CD14-positive monocyte (primary cell): Measurements from ENCODE around the gene TFG. TPM values are rescaled to one million over a fixed set of nuclear protein-coding genes. Genes with fewer than 3 reads are reported as not detected.

Experiments used
- DNase-seq, 3 donors: peaks; one replicate each; pipeline ENCODE4 v3.0.0-alpha.2; 2011 to 2022
- H2AFZ ChIP-seq: 2 replicates; pipeline ENCODE4 v1.6.0; 2012; ENCODE audit warnings: mild to moderate bottlenecking, low read depth, low read length, inconsistent platforms; ENCODE audit not compliant: insufficient read depth, poor library complexity, severe bottlenecking
- H3K27ac ChIP-seq, 2 donors: 1 replicate in 1 of 2; 2 replicates in 1 of 2; pipeline ENCODE4 v1.5.1; 2012 to 2013; ENCODE audit warnings: low read length in 2 of 2, control low read depth in 1 of 2, inconsistent platforms in 1 of 2, low read depth in 1 of 2, mild to moderate bottlenecking in 1 of 2
- H3K27me3 ChIP-seq, 2 donors: one replicate each; pipeline versions ENCODE4 v1.6.0 to v1.6.1; 2011 to 2013; ENCODE audit warnings: low read length in 2 of 2; ENCODE audit not compliant: control insufficient read depth in 2 of 2, insufficient read depth in 2 of 2
- H3K36me3 ChIP-seq, 2 donors: replicated peaks in 1 of 2; 1 replicate in 1 of 2; 2 replicates in 1 of 2; pipeline versions ENCODE4 v1.5.1 to v1.6.1; 2012 to 2013; ENCODE audit warnings: low read length in 2 of 2, control low read depth in 1 of 2, inconsistent platforms in 1 of 2, mild to moderate bottlenecking in 1 of 2; ENCODE audit not compliant: insufficient read depth in 2 of 2, control insufficient read depth in 1 of 2
- H3K4me1 ChIP-seq, 2 donors: 1 replicate in 1 of 2; 2 replicates in 1 of 2; pipeline versions ENCODE4 v1.5.1 to v1.6.1; 2012 to 2013; ENCODE audit warnings: low read length in 2 of 2, control low read depth in 1 of 2, inconsistent platforms in 1 of 2, mild to moderate bottlenecking in 1 of 2, moderate library complexity in 1 of 2; ENCODE audit not compliant: insufficient read depth in 2 of 2, control insufficient read depth in 1 of 2
- H3K4me2 ChIP-seq: replicated peaks from 2 replicates; pipeline ENCODE3; 2012; ENCODE audit warnings: low read length, moderate library complexity, mild to moderate bottlenecking; ENCODE audit not compliant: poor library complexity, severe bottlenecking; ENCODE audit errors: extremely low read depth
- H3K4me3 ChIP-seq, 3 experiments: fragments of 200-600 bp in 1 of 3; sonication (generic) in 1 of 3; replicated peaks in 1 of 3; 1 replicate in 2 of 3; 2 replicates in 1 of 3; pipeline ENCODE4 v1.5.1; 2011 to 2013; ENCODE audit warnings: low read length in 3 of 3, mild to moderate bottlenecking in 3 of 3, control low read depth in 2 of 3, low read depth in 2 of 3, inconsistent platforms in 1 of 3, moderate library complexity in 1 of 3
- H3K79me2 ChIP-seq: 2 replicates; pipeline ENCODE4 v1.6.0; 2012; ENCODE audit warnings: mild to moderate bottlenecking, control low read depth, inconsistent platforms, low read length, moderate library complexity; ENCODE audit not compliant: insufficient read depth
- H3K9ac ChIP-seq: 2 replicates; pipeline ENCODE4 v1.6.0; 2017; ENCODE audit warnings: low read length, mild to moderate bottlenecking; ENCODE audit not compliant: insufficient read depth, poor library complexity, severe bottlenecking
- H3K9me3 ChIP-seq, 2 donors: replicated peaks in 1 of 2; 1 replicate in 1 of 2; 2 replicates in 1 of 2; pipeline versions ENCODE4 v1.5.1 to v1.6.1; 2012 to 2013; ENCODE audit warnings: low read length in 2 of 2, control low read depth in 1 of 2; ENCODE audit not compliant: control insufficient read depth in 1 of 2, insufficient read depth in 1 of 2
- H4K20me1 ChIP-seq: 2 replicates; pipeline ENCODE4 v1.6.0; 2012; ENCODE audit warnings: mild to moderate bottlenecking, low read length, control low read depth, moderate library complexity; ENCODE audit not compliant: insufficient read depth
- H3K27ac Mint-ChIP-seq, 7 donors: one replicate each; pipeline ENCODE4 v1.8.0; 2020; ENCODE audit warnings: mild to moderate bottlenecking in 7 of 7, mixed read lengths in 7 of 7, moderate library complexity in 6 of 7, inconsistent platforms in 2 of 7
- H3K27me3 Mint-ChIP-seq, 3 donors: one replicate each; pipeline ENCODE4 v1.8.0; 2021 to 2022; ENCODE audit warnings: low read depth in 3 of 3, mild to moderate bottlenecking in 3 of 3, mixed read lengths in 3 of 3, moderate library complexity in 3 of 3, inconsistent platforms in 1 of 3
- H3K36me3 Mint-ChIP-seq, 2 donors: one replicate each; pipeline ENCODE4 v1.8.0; 2020; ENCODE audit warnings: mixed read lengths in 2 of 2, inconsistent platforms in 1 of 2, mild to moderate bottlenecking in 1 of 2
- H3K4me1 Mint-ChIP-seq: one replicate; pipeline ENCODE4 v1.8.0; 2020; ENCODE audit warnings: mild to moderate bottlenecking, mixed read lengths
- H3K4me3 Mint-ChIP-seq, 2 donors: one replicate each; pipeline ENCODE4 v1.8.0; 2020; ENCODE audit warnings: mild to moderate bottlenecking in 2 of 2, mixed read lengths in 2 of 2, moderate library complexity in 1 of 2
- H3K9me3 Mint-ChIP-seq, 7 donors: one replicate each; pipeline ENCODE4 v1.8.0; 2020 to 2022; ENCODE audit warnings: mixed read lengths in 7 of 7, mild to moderate bottlenecking in 6 of 7, moderate library complexity in 6 of 7, inconsistent platforms in 2 of 7
- WGBS: methylation state at CpG from one replicate; pipeline ENCODE4 v1.1.5; 2013; ENCODE audit warnings: missing lambda C conversion rate; ENCODE audit not compliant: insufficient coverage; 5-methylcytosine and 5-hydroxymethylcytosine counted together
- intact Hi-C, 2 donors: fragments of 100-400 bp; cut with micrococcal nuclease; formaldehyde crosslinking; loops; one replicate each; pipeline versions ENCODE4 v1.15.0 to v1.15.1; 2023
- polyA plus RNA-seq, 3 donors: library from polyadenylated mRNA; depleted of rRNA in 1 of 3; unstranded in 2 of 3; stranded (reverse) in 1 of 3; fragments of 300-500 nt in 2 of 3; fragments of >200 nt in 1 of 3; fragmentation: Illumina TruSeq in 2 of 3; gene quantifications; 1 replicate in 2 of 3; 2 replicates in 1 of 3; pipeline ENCODE4 v1.2.3, GENCODE V29; 2012 to 2021
- TF ChIP-seq, protein P1 (sequence below): fragments of 200-600 bp; IDR thresholded peaks from one replicate; pipeline ENCODE4 v1.8.0; 2022; ENCODE audit warnings: antibody characterized with exemption, mild to moderate bottlenecking

TFG gene
- polyA plus RNA-seq, 3 donors: 37.9 to 51.2 (median 44.8) TPM

DNA sequence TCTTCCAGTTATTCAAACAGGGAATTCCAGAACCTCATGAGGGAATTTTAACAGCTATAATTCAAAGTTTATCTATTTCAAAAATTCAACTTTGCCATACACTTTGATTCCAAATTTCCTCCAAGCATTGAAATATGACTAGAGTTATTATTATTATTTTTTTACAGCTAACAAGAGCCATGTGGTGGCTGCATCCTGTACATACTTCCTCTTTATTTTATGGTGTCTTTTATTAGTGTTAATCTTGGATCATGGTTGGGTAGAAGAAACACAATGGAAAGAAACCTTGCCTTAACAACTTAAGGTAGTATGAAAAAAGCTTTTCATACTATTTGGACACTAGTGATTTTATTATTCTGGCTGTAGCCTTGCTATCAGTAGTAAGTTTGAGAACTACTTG, 52.7 kb downstream of the TFG start:
- Mint-ChIP-seq H3K4me1 (no peaks in the 10 kb centered on the region), H3K4me3 (no peak overlapping the region)
- H3K27me3 ChIP-seq: no peaks in the 10 kb centered on the region

DNA sequence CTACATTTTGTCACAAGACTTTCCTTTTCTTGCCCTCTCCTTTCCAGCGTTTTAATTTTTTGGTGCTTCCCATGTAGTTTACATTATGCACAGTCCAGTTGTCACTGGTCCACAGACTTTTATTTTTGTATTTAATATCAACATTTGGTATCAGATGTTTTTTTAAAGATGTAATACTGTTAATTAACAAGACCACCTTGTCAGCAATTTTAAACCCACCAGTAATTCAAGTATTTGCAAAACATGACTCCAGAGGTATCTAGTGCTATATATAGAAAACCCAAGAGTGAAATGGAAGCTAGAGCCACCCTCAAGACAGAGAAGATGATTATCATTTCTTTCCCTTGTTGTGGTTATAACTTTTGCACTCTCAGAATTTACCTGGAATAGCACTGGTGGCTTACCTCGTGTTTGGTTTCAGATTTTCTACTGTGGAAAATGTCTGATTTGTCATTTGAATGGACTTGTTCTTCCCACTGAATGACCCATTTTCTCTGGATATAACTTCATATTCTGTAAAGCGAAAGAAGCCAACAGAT, 56.2 kb downstream of the TFG start:
- Histone ChIP-seq H3K4me2 (no peak overlapping the region), H3K79me2 (no peaks in the 10 kb centered on the region), H4K20me1 (no peaks in the 10 kb centered on the region), H3K4me3 (no peak overlapping the region), H3K27ac (no peak overlapping the region), H3K9me3 (peaks cover 0 to 3% of the 10 kb centered on the region in 2 donors), H3K36me3 (no peaks in the 10 kb centered on the region), H2AFZ (no peak overlapping the region), H3K27me3 (no peaks in the 10 kb centered on the region), H3K9ac (no peak overlapping the region), H3K4me1 (no peaks in the 10 kb centered on the region)
- no peak overlapping the region for H3K27ac Mint-ChIP-seq
- intact Hi-C loops: no loop called here
- whole genome bisulfite sequencing: no CpG with 5 or more reads among the region's 3 CpGs
- no peaks in the 10 kb centered on the region for H3K36me3 Mint-ChIP-seq
- H3K4me3 Mint-ChIP-seq: no peak overlapping the region
- TF ChIP-seq, protein P1, sequence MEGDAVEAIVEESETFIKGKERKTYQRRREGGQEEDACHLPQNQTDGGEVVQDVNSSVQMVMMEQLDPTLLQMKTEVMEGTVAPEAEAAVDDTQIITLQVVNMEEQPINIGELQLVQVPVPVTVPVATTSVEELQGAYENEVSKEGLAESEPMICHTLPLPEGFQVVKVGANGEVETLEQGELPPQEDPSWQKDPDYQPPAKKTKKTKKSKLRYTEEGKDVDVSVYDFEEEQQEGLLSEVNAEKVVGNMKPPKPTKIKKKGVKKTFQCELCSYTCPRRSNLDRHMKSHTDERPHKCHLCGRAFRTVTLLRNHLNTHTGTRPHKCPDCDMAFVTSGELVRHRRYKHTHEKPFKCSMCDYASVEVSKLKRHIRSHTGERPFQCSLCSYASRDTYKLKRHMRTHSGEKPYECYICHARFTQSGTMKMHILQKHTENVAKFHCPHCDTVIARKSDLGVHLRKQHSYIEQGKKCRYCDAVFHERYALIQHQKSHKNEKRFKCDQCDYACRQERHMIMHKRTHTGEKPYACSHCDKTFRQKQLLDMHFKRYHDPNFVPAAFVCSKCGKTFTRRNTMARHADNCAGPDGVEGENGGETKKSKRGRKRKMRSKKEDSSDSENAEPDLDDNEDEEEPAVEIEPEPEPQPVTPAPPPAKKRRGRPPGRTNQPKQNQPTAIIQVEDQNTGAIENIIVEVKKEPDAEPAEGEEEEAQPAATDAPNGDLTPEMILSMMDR: no peak
- no peaks in the 10 kb centered on the region for H3K4me1 Mint-ChIP-seq
- H3K9me3 Mint-ChIP-seq: no peaks in the 10 kb centered on the region
- no peak for DNase-seq
- peaks cover 0 to 3% (median 1%) of the 10 kb centered on the region in 3 donors for H3K27me3 Mint-ChIP-seq

More for the DNA sequence above, 52.7 kb downstream of the TFG start:
- intact Hi-C loops: no loop called here
- H3K9ac ChIP-seq: no peak overlapping the region
- H3K4me3 ChIP-seq: no peak overlapping the region
- H3K9me3 ChIP-seq: no peaks in the 10 kb centered on the region
- Mint-ChIP-seq H3K27ac (no peak overlapping the region), H3K27me3 (peaks cover 0 to 3% (median 1%) of the 10 kb centered on the region in 3 donors), H3K36me3 (peaks cover 3 to 6% of the 10 kb centered on the region in 2 donors), H3K9me3 (no peaks in the 10 kb centered on the region)
- H3K4me1 ChIP-seq: no peaks in the 10 kb centered on the region
- no peaks in the 10 kb centered on the region for H4K20me1 ChIP-seq
- no peak overlapping the region for H3K4me2 ChIP-seq
- H3K79me2 ChIP-seq: no peaks in the 10 kb centered on the region
- no peak for DNase-seq
- no peaks in the 10 kb centered on the region for H3K36me3 ChIP-seq
- no peak overlapping the region for H2AFZ ChIP-seq
- no peak overlapping the region for H3K27ac ChIP-seq
- TF ChIP-seq, protein P1: no peak
